Activated CD4-positive, alpha-beta memory T cell treated with anti-CD3 and anti-CD28 coated beads for 36 hours (primary cell): ENCODE measurements around the gene ARRDC1. TPM values are rescaled to one million over a fixed set of nuclear protein-coding genes. Genes with fewer than 3 reads are reported as not detected.

Experiments
- CTCF ChIA-PET: fragments of 350-600 bp; sonication (Branson Sonifier 250); formaldehyde crosslinking; loops from one replicate; lab custom pipeline; 2021; ENCODE audit warnings: antibody characterized with exemption, inconsistent platforms; lab: Charles Lee
- POLR2A ChIA-PET: fragments of 350-600 bp; sonication (Branson Sonifier 250); formaldehyde crosslinking; loops from one replicate; lab custom pipeline; 2021; ENCODE audit warnings: antibody characterized with exemption; lab: Charles Lee
- DNase-seq: peaks from one replicate; pipeline ENCODE4 v3.0.0-alpha.2; 2020
- H3K27ac Mint-ChIP-seq: one replicate; pipeline ENCODE4 v1.8.0; 2021; ENCODE audit warnings: mixed read lengths
- H3K27me3 Mint-ChIP-seq: one replicate; pipeline ENCODE4 v1.8.0; 2021; ENCODE audit warnings: mixed read lengths
- H3K36me3 Mint-ChIP-seq: one replicate; pipeline ENCODE4 v1.8.0; 2021; ENCODE audit warnings: mixed read lengths
- H3K4me1 Mint-ChIP-seq: one replicate; pipeline ENCODE4 v1.8.0; 2021; ENCODE audit warnings: low read depth, mixed read lengths
- H3K4me3 Mint-ChIP-seq: one replicate; pipeline ENCODE4 v1.8.0; 2021; ENCODE audit warnings: mild to moderate bottlenecking, mixed read lengths
- H3K9me3 Mint-ChIP-seq: one replicate; pipeline ENCODE4 v1.8.0; 2021; ENCODE audit warnings: mixed read lengths
- intact Hi-C: fragments of 100-400 bp; cut with micrococcal nuclease; formaldehyde crosslinking; loops from one replicate; pipeline ENCODE4 v1.15.1; 2023
- total RNA-seq, 2 experiments: library from RNA; stranded (reverse); gene quantifications; one replicate each; pipeline ENCODE4 v1.2.3, GENCODE V29; 2021

The ARRDC1 gene
- total RNA-seq, 2 experiments from 2014 or later, result 38.2 to 40.5 TPM

DNA sequence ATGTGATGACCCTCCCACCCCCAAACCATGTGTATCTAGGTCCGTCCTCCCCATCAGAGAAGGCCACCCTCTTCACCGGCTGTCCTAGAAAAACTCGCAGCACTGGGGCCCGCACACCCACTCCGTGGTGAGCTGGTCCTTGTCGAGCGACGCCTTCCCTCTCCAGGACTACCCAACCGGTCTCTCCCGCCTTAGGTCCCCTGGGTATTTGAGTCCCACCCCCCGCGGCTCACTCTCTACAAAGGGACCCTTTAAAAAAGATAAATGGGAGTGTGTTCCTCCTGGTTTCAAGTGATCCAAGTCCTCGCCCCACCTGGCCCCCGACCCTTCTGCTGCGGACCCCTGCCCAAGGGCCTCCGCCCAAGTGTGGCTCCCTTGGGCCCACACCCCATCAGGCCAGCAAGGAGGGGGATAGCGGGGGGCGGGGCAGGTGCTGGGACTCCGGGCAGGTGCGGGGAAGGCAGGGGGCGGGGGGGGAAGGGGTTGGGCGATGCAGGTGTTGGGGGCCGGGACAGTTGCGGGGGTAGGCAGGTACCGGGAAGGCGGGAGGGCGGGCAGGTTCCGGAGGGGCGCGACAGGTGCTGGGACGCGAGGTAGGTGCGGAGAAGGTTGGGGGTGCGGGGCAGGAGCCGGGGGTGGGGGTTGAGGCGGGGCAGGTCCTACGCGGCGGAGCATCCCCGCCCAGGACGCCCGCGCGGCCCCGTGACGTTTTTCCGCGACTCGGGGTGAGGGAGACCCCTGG is 970 bp upstream of the ARRDC1 start:
- ChIA-PET CTCF (interaction anchor here (1.0 to 1.2 kb wide), 2 partner anchors 25 to 52 kb away, joined by 3 to 4 read pairs; partner anchors contain the start of genes DPH7 and MRPL41), POLR2A (no interaction called here)
- H3K4me1 Mint-ChIP-seq, result peaks cover 20% of the 10 kb centered on the region
- H3K9me3 Mint-ChIP-seq, result no peaks in the 10 kb centered on the region
- intact Hi-C loops, result loop anchor here (1.0 to 10.0 kb wide), 5 partner anchors 14 to 1360 kb away; partner anchors contain the start of genes EXD3, NOXA1, QSOX2 and ZMYND19
- no peak for DNase-seq
- no peaks in the 10 kb centered on the region for H3K36me3 Mint-ChIP-seq
- H3K27ac Mint-ChIP-seq, result no peak overlapping the region
- H3K27me3 Mint-ChIP-seq, result no peaks in the 10 kb centered on the region
- peak overlapping the region; percentile 26 for H3K4me3 Mint-ChIP-seq

DNA sequence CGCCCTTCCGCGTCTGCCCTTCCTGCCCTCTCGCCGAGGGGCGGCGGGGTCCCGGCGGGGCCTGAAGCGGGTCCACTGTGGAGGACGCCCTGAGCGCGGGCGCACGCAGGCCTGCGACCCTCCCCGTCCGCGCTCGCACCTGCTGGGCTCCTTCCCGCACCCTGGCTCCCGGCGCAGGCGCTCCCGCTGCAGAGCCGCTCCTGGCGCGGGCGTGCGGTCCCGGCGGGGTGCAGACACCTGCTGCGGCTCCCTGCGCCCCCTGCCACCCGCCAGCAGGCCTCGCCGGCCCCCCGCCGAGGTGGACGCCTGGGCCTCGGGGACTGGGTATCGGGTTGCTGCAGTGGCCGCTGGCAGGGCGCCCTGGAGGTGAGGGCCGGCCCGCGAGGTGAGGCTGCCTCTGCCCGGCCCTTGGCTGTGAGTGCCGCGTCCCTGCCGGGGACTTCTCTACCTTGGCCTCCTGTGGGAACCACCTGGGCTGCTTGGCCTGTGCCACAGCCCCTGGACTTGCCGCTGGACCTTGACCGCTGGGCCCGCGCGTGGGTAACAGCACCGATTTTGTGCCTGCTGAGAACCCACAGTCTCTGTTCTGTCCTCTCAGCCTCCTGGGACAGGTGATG is 627 bp downstream of the ARRDC1 start:
- Mint-ChIP-seq H3K4me1 (peaks cover 20% of the 10 kb centered on the region), H3K27ac (no peak overlapping the region), H3K4me3 (peak overlapping the region; percentile 78), H3K9me3 (no peaks in the 10 kb centered on the region), H3K27me3 (no peaks in the 10 kb centered on the region), H3K36me3 (no peaks in the 10 kb centered on the region)
- DNase-seq, result peak; percentile 38
- intact Hi-C loops, result loop anchor here (10.0 kb wide), 1 partner anchor 1361 kb away; the partner anchor contains the start of gene QSOX2
- ChIA-PET POLR2A (no interaction called here), CTCF (no interaction called here)

DNA sequence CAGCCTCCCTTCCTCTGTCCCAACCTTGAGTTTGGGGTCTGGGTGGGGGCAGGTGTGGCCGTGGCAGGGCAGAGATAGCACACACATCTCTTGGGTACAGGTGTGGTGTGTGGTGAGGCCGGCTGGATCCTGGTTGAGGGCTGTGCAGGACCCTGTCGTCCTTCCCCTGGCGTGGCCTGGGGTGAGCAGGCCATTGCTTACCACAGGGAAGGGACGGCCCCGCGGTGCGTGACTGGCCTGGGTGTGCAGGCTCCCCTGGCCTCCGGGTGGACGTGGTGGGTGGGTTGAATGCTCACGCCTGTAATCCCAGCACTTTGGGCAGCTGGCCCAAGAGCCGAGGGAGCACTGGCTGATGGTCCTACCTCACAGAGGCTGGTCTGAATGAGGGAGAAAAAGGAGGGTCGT is 1.2 kb downstream of the ARRDC1 start:
- ChIA-PET CTCF (no interaction called here), POLR2A (no interaction called here)
- H3K36me3 Mint-ChIP-seq, result no peaks in the 10 kb centered on the region
- peaks cover 26% of the 10 kb centered on the region for H3K4me1 Mint-ChIP-seq
- no peak for DNase-seq
- no peaks in the 10 kb centered on the region for H3K27me3 Mint-ChIP-seq
- H3K4me3 Mint-ChIP-seq, result peak overlapping the region; percentile 78
- peak overlapping the region; percentile 28 for H3K27ac Mint-ChIP-seq
- no peaks in the 10 kb centered on the region for H3K9me3 Mint-ChIP-seq
- intact Hi-C loops, result loop anchor here (10.0 kb wide), 1 partner anchor 1362 kb away; the partner anchor contains the start of gene QSOX2

DNA sequence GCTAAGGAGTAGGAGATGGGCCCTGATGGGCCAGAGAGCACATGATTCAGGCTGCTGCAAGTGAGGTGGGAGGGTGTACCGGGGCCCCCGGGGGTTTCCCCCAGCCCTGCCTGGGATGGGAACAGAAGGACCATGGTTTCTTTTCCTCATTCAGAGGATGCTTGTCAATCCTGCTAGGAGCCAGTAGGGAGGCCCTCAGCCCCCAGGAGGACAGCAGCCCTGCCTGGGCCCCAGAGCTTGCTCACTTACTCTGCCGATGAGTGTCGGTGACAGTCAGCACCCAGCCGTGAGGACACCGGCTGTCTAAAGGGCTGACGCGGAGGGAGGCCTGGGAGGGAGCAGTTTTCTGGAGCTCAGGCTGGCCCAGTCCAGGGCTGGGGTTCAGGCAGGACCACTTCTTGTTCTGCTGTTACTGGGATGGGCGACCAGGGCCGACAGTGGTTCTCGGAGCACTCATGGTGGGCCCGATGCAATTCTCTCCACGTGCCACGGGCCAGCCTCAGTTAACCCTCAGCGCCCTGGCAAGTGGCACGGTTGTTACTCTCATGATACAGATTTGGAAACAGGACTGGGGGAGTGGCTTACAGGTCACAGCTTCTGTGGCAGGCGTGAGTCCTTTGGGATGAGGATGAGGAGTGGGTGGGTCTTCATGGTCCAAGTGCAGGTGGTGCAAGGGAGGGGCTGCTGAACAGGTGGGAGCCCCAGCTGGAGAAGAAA is 1.8 kb downstream of the ARRDC1 start:
- CTCF ChIA-PET, result no interaction called here
- H3K27ac Mint-ChIP-seq, result no peak overlapping the region
- intact Hi-C loops, result loop anchor here (10.0 kb wide), 1 partner anchor 1362 kb away; the partner anchor contains the start of gene QSOX2
- DNase-seq, result peak; percentile 27
- POLR2A ChIA-PET, result no interaction called here
- no peaks in the 10 kb centered on the region for H3K27me3 Mint-ChIP-seq
- peaks cover 32% of the 10 kb centered on the region for H3K4me1 Mint-ChIP-seq
- peak overlapping the region; percentile 78 for H3K4me3 Mint-ChIP-seq
- no peaks in the 10 kb centered on the region for H3K9me3 Mint-ChIP-seq
- H3K36me3 Mint-ChIP-seq, result no peaks in the 10 kb centered on the region

DNA sequence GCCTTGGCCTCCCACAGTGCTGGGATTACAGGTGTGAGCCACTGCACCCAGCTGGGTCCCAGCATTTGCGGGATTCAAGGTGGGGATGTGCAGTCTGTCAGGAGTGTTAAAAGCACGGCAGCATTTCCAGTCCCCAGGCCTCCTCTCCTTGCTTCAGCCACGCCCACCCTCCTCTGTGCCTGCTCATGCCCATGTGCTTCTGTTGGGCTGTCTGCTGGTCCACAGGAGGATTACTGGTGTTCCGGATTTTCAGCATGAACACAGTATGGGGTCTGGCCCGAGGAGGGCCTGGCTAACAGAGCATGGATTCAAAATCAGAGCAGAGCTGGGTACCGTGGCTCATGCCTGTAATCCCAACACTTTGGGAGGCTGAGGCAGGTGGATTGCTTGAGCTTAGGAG is 5.5 kb downstream of the ARRDC1 start:
- CTCF ChIA-PET, result no interaction called here
- H3K9me3 Mint-ChIP-seq, result no peaks in the 10 kb centered on the region
- intact Hi-C loops, result no loop called here
- H3K4me3 Mint-ChIP-seq, result no peak overlapping the region
- no peak overlapping the region for H3K27ac Mint-ChIP-seq
- POLR2A ChIA-PET, result interaction anchor here (1.3 kb wide), 1 partner anchor 8 kb away, joined by 4 read pairs; the partner anchor contains the start of gene EHMT1
- no peaks in the 10 kb centered on the region for H3K27me3 Mint-ChIP-seq
- DNase-seq, result no peak
- H3K4me1 Mint-ChIP-seq, result peaks cover 30% of the 10 kb centered on the region
- peaks cover 3% of the 10 kb centered on the region for H3K36me3 Mint-ChIP-seq

DNA sequence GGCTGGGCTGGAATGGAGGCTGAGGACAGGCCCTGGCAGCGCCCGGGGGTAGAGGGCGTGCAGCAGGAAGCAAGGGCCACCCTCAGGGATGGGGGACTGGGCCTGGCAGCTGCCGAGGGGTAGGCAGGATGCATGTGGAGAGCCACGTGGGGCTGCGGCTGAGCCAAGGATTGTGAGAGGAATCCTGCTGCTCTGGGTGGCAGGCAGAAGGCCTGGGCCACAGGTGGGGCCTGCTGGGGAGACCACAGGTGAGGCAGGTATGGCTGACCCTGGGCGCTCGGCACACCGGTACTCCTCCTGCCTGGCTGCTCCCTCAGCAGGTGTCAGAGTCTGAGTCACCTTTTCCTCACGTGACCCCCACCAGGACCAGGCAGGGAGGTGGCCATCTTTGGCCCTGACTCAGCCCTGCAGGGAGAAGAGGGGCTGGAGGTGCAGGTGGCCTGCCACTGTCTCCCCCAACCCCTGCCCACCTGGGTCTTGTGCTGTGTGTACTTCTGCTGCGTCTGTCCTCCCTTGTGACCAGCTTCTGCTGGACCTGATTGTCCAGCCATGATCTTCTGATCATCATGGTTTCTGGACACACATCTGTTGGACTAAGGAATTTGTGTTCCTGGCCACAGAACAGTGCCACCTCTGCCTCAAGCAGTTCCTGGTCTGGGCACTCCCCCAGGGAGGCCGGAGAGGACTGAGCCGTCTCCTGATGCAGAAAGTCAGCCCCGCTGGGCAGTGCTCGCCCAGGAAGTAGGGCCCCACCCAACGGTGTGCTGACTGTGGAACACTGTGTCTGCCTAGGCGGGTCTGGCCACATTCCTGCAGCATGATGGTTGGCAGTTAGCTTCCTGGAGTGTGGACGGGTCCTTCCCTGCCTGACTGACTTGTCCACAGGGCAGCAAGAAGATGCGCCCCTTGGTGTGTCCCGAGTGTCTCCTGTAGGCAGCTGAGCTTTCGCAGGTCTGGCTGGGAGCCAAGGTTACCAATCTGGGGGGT is 6.4 kb downstream of the ARRDC1 start:
- intact Hi-C loops, result no loop called here
- peaks cover 3% of the 10 kb centered on the region for H3K36me3 Mint-ChIP-seq
- no peak overlapping the region for H3K4me3 Mint-ChIP-seq
- H3K4me1 Mint-ChIP-seq, result peaks cover 29% of the 10 kb centered on the region
- POLR2A ChIA-PET, result no interaction called here
- no peaks in the 10 kb centered on the region for H3K27me3 Mint-ChIP-seq
- CTCF ChIA-PET, result no interaction called here
- peak; percentile 71 for DNase-seq
- H3K27ac Mint-ChIP-seq, result peak overlapping the region; percentile 70
- H3K9me3 Mint-ChIP-seq, result no peaks in the 10 kb centered on the region

DNA sequence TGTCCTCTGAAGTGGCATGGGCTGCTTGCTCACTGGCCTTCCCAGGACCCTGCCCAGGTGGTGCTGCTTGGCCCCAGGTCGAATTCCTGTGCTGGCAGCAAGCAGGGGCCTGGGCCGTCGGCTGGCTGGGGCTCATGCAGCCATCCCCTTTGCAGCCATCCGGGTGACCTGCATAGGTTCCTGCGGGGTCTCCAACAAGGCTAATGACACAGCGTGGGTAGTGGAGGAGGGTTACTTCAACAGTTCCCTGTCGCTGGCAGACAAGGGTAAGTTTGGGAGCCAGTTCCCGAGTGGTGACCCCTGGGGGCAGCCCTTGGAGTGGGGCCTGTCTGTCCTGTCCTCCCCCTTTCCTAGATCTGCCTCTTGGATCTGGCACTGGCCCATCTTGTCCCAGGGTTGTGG is 7.3 kb downstream of the ARRDC1 start:
- POLR2A ChIA-PET, result no interaction called here

DNA sequence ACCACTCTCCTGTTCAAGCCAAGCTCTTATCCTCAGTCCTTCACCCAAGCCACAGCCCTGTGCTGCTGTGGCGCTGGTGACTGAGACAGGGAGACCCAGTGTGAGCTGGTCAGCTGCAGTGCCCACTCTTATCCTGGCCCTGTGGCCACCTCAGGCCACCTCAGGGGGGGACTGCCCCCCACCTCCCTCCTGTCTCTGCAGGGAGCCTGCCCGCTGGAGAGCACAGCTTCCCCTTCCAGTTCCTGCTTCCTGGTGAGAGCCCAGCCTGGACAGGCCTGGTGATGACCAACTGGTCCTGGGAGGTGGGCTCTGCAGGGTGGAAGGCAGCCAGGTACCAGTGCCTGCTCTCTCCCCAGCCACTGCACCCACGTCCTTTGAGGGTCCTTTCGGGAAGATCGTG is 7.8 kb downstream of the ARRDC1 start:
- H3K4me3 Mint-ChIP-seq, result no peak overlapping the region
- no peak overlapping the region for H3K27ac Mint-ChIP-seq
- intact Hi-C loops, result no loop called here
- no peaks in the 10 kb centered on the region for H3K27me3 Mint-ChIP-seq
- CTCF ChIA-PET, result no interaction called here
- no peak for DNase-seq
- H3K36me3 Mint-ChIP-seq, result peaks cover 6% of the 10 kb centered on the region
- POLR2A ChIA-PET, result no interaction called here
- H3K9me3 Mint-ChIP-seq, result no peaks in the 10 kb centered on the region
- peaks cover 32% of the 10 kb centered on the region for H3K4me1 Mint-ChIP-seq

More for the DNA sequence above, 7.3 kb downstream of the ARRDC1 start:
- no peaks in the 10 kb centered on the region for H3K27me3 Mint-ChIP-seq
- H3K4me1 Mint-ChIP-seq, result peaks cover 28% of the 10 kb centered on the region
- DNase-seq, result no peak
- H3K9me3 Mint-ChIP-seq, result no peaks in the 10 kb centered on the region
- no peak overlapping the region for H3K4me3 Mint-ChIP-seq
- intact Hi-C loops, result no loop called here
- H3K36me3 Mint-ChIP-seq, result peaks cover 6% of the 10 kb centered on the region
- no peak overlapping the region for H3K27ac Mint-ChIP-seq
- CTCF ChIA-PET, result no interaction called here

DNA sequence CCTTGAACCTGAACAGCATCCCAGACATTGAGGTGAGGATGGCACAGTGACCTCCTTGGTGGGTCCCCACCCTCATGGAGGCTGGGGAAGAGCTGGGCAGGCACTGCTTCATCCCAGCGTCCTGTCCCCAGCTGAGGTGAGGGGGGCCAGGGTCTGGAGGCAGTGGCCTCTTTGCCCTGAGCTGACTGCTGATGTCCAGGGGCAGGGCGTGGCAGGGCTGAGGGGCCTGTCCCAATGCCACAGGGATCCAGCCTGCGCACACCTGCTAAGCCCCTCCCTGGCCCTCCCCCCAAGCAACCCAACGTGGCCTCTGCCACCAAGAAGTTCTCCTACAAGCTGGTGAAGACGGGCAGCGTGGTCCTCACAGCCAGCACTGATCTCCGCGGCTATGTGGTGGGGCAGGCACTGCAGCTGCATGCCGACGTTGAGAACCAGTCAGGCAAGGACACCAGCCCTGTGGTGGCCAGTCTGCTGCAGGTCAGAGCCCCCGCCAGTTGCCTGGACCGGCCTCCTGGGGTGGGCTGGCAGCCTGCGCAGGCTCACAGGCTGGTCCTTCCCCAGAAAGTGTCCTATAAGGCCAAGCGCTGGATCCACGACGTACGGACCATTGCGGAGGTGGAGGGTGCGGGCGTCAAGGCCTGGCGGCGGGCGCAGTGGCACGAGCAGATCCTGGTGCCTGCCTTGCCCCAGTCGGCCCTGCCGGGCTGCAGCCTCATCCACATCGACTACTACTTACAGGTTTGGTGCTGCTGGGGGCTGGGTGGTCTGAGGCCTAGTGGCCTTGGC is 8.4 kb downstream of the ARRDC1 start:
- H3K4me3 Mint-ChIP-seq, result no peak overlapping the region

DNA sequence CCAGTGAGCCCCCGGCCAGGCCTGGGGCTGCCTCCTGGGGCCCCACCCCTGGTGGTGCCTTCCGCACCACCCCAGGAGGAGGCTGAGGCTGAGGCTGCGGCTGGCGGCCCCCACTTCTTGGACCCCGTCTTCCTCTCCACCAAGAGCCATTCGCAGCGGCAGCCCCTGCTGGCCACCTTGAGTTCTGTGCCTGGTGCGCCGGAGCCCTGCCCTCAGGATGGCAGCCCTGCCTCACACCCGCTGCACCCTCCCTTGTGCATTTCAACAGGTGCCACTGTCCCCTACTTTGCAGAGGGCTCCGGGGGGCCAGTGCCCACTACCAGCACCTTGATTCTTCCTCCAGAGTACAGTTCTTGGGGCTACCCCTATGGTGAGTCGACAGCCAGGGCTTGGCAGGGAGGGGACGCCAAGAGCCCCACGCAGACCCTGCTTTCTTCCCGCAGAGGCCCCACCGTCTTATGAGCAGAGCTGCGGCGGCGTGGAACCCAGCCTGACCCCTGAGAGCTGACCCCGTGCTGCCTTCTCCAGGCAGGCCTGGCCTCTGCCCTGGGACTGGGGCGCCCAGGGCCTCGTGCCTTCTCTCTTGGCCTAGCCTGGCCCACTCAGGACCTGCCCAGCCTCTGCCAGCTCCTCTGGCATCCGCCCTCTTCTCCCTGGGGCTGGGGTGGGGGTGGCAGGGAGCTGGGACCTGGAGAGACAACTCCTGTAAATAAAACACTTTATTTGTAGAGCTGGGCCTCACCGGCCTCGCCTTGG is 9.3 kb downstream of the ARRDC1 start:
- Mint-ChIP-seq H3K4me1 (peaks cover 31% of the 10 kb centered on the region), H3K36me3 (peaks cover 6% of the 10 kb centered on the region), H3K27ac (no peak overlapping the region), H3K4me3 (no peak overlapping the region), H3K27me3 (no peaks in the 10 kb centered on the region), H3K9me3 (no peaks in the 10 kb centered on the region)
- POLR2A ChIA-PET, result no interaction called here
- intact Hi-C loops, result no loop called here
- CTCF ChIA-PET, result no interaction called here
- no peak for DNase-seq

More for the DNA sequence above, 8.4 kb downstream of the ARRDC1 start:
- POLR2A ChIA-PET, result no interaction called here
- no peak for DNase-seq
- no peak overlapping the region for H3K27ac Mint-ChIP-seq
- peaks cover 6% of the 10 kb centered on the region for H3K36me3 Mint-ChIP-seq
- H3K27me3 Mint-ChIP-seq, result no peaks in the 10 kb centered on the region
- CTCF ChIA-PET, result no interaction called here
- intact Hi-C loops, result no loop called here
- no peaks in the 10 kb centered on the region for H3K9me3 Mint-ChIP-seq
- H3K4me1 Mint-ChIP-seq, result peaks cover 29% of the 10 kb centered on the region
